Smooth muscle cell (in vitro differentiated cells): ENCODE measurements around the gene OR6P1. TPM values are rescaled to one million over a fixed set of nuclear protein-coding genes. Genes with fewer than 3 reads are reported as not detected.

Source experiments
- DNase-seq: peaks from one replicate; lab custom pipeline; 2025; ENCODE audit not compliant: unreplicated experiment; lab: John Stamatoyannopoulos, UW
- H2AFZ ChIP-seq: fragments of 200-600 bp; sonication (generic); 2 replicates; pipeline ENCODE4 v1.6.0; 2016; ENCODE audit warnings: antibody characterized with exemption, low read depth, mild to moderate bottlenecking
- H3F3A ChIP-seq: fragments of 200-600 bp; sonication (generic); 2 replicates; pipeline ENCODE4 v1.6.0; 2017; ENCODE audit warnings: antibody characterized with exemption, low read depth
- H3K27ac ChIP-seq: fragments of 200-600 bp; sonication (generic); 2 replicates; pipeline ENCODE4 v1.5.1; 2016; ENCODE audit warnings: low read depth, mild to moderate bottlenecking
- H3K27me3 ChIP-seq: fragments of 200-600 bp; sonication (generic); 2 replicates; pipeline ENCODE4 v1.6.1; 2016; ENCODE audit warnings: low read depth, mild to moderate bottlenecking
- H3K36me3 ChIP-seq: fragments of 200-600 bp; sonication (generic); 2 replicates; pipeline ENCODE4 v1.5.1; 2016; ENCODE audit warnings: low read depth
- H3K4me1 ChIP-seq: fragments of 200-600 bp; sonication (generic); 2 replicates; pipeline ENCODE4 v1.5.1; 2016; ENCODE audit warnings: low read depth
- H3K4me2 ChIP-seq: fragments of 200-600 bp; sonication (generic); 2 replicates; pipeline ENCODE4 v1.6.0; 2016; ENCODE audit warnings: mild to moderate bottlenecking
- H3K4me3 ChIP-seq: fragments of 200-600 bp; sonication (generic); 2 replicates; pipeline ENCODE4 v1.5.1; 2016; ENCODE audit warnings: mild to moderate bottlenecking
- H3K79me2 ChIP-seq: fragments of 200-600 bp; sonication (generic); 2 replicates; pipeline ENCODE4 v1.6.0; 2016; ENCODE audit warnings: low read depth, mild to moderate bottlenecking
- H3K9ac ChIP-seq: fragments of 200-600 bp; sonication (generic); 2 replicates; pipeline ENCODE4 v1.6.0; 2016; ENCODE audit warnings: low read depth
- H3K9me3 ChIP-seq: fragments of 200-600 bp; sonication (generic); replicated peaks from 2 replicates; pipeline ENCODE4 v1.5.1; 2016; ENCODE audit warnings: low read depth
- H4K20me1 ChIP-seq: fragments of 200-600 bp; sonication (generic); 2 replicates; pipeline ENCODE4 v1.6.0; 2016; ENCODE audit warnings: low read depth
- CTCF ChIP-seq: fragments of 200-600 bp; sonication (generic); IDR thresholded peaks from 2 replicates; pipeline ENCODE4 v1.5.1; 2017; ENCODE audit warnings: borderline replicate concordance, mild to moderate bottlenecking, antibody characterized with exemption; ENCODE audit not compliant: insufficient read depth, poor library complexity, severe bottlenecking
- WGBS: methylation state at CpG from one replicate; pipeline ENCODE4 v1.1.7; 2016; ENCODE audit warnings: low lambda C conversion rate; 5-methylcytosine and 5-hydroxymethylcytosine counted together
- polyA plus RNA-seq: library from polyadenylated mRNA; unstranded; fragments of >200 nt; fragmentation: Nextera tagmentation; extraction: Ambion mirVana; gene quantifications from 2 replicates; pipeline ENCODE4 v1.2.1, GENCODE V29; 2016
- total RNA-seq: library from RNA; depleted of rRNA; stranded (reverse); fragments of >200 nt; gene quantifications from 2 replicates; pipeline ENCODE4 v1.2.3, GENCODE V29; 2014

The OR6P1 gene
- total and polyA plus RNA-seq, 2 experiments from 2014 or later: not detected

- Histone ChIP-seq H3K27me3 (no peaks in the 10 kb centered on the region), H2AFZ (no peak overlapping the region), H3K79me2 (no peaks in the 10 kb centered on the region), H3K27ac (no peak overlapping the region), H3K4me3 (no peak overlapping the region), H3F3A (no peaks in the 10 kb centered on the region), H3K36me3 (no peaks in the 10 kb centered on the region), H3K4me1 (no peaks in the 10 kb centered on the region), H3K4me2 (no peak overlapping the region), H3K9ac (no peak overlapping the region), H4K20me1 (no peaks in the 10 kb centered on the region), H3K9me3 (no peaks in the 10 kb centered on the region)
- no peak for TF ChIP-seq CTCF
- WGBS: 100% methylated on average over 2 of the region's 2 CpGs
- DNase-seq: no peak
These were observed 22.8 kb downstream of the OR6P1 start for GRCh38 chr1:158547533-158547932.

- Histone ChIP-seq H3K4me1 (no peaks in the 10 kb centered on the region), H3K36me3 (no peaks in the 10 kb centered on the region), H3K27ac (no peak overlapping the region), H3K9me3 (no peaks in the 10 kb centered on the region), H3K4me2 (no peak overlapping the region), H3F3A (no peaks in the 10 kb centered on the region), H4K20me1 (no peaks in the 10 kb centered on the region), H3K9ac (no peak overlapping the region), H3K27me3 (no peaks in the 10 kb centered on the region), H3K4me3 (no peak overlapping the region), H3K79me2 (no peaks in the 10 kb centered on the region), H2AFZ (no peak overlapping the region)
- no peak for TF ChIP-seq CTCF
- WGBS: 96% methylated on average over 2 of the region's 2 CpGs
- no peak for DNase-seq
These were observed 32.8 kb downstream of the OR6P1 start for GRCh38 chr1:158537609-158538008.

- no peak overlapping the region for H3K9ac ChIP-seq
- DNase-seq: no peak
- no peaks in the 10 kb centered on the region for H3K9me3 ChIP-seq
- 33% methylated on average over 5 of the region's 5 CpGs for WGBS
- no peaks in the 10 kb centered on the region for H3K79me2 ChIP-seq
- no peak overlapping the region for H3K27ac ChIP-seq
- TF ChIP-seq CTCF: no peak
- H4K20me1 ChIP-seq: no peaks in the 10 kb centered on the region
- peak overlapping the region; percentile 23 for H3K4me2 ChIP-seq
- H3F3A ChIP-seq: no peaks in the 10 kb centered on the region
- H3K4me3 ChIP-seq: no peak overlapping the region
- no peaks in the 10 kb centered on the region for H3K36me3 ChIP-seq
- no peaks in the 10 kb centered on the region for H3K27me3 ChIP-seq
- H3K4me1 ChIP-seq: no peaks in the 10 kb centered on the region
- no peak overlapping the region for H2AFZ ChIP-seq
These were observed 35.9 kb downstream of the OR6P1 start for GRCh38 chr1:158534496-158534895.

- no peak for DNase-seq
- 75% methylated on average over 2 of the region's 2 CpGs for WGBS
- H3K4me2 ChIP-seq: no peak overlapping the region
- H2AFZ ChIP-seq: no peak overlapping the region
- no peaks in the 10 kb centered on the region for H3F3A ChIP-seq
- no peak for TF ChIP-seq CTCF
- no peak overlapping the region for H3K27ac ChIP-seq
- H3K27me3 ChIP-seq: no peaks in the 10 kb centered on the region
- H3K36me3 ChIP-seq: no peaks in the 10 kb centered on the region
- no peaks in the 10 kb centered on the region for H3K4me1 ChIP-seq
- no peaks in the 10 kb centered on the region for H3K9me3 ChIP-seq
- H4K20me1 ChIP-seq: no peaks in the 10 kb centered on the region
- H3K4me3 ChIP-seq: no peak overlapping the region
- H3K79me2 ChIP-seq: no peaks in the 10 kb centered on the region
- no peak overlapping the region for H3K9ac ChIP-seq
These were observed 43.1 kb downstream of the OR6P1 start for GRCh38 chr1:158527190-158527815.
